HG02588 (cell line): ENCODE results near the gene ANKIB1.
"Not testable (repeated sequence)": the region's sequence is repeated elsewhere in the genome, so short reads cannot be mapped to it uniquely, and the experiment has no call there.

ENCODE experiments used
- ATAC-seq: cut with Tn5 transposase; IDR thresholded peaks from one replicate; pipeline ENCODE4 v1.9.1; 2021; ENCODE audit warnings: mild to moderate bottlenecking, moderate library complexity; ENCODE audit not compliant: unreplicated experiment

The ANKIB1 gene

GRCh38 chr7:92442720-92443119 lies 196.9 kb downstream of the ANKIB1 start:
- ATAC-seq, result not testable (repeated sequence)

GRCh38 chr7:92446869-92447344 lies 201.1 kb downstream of the ANKIB1 start:
- ATAC-seq, result no peak

DNA sequence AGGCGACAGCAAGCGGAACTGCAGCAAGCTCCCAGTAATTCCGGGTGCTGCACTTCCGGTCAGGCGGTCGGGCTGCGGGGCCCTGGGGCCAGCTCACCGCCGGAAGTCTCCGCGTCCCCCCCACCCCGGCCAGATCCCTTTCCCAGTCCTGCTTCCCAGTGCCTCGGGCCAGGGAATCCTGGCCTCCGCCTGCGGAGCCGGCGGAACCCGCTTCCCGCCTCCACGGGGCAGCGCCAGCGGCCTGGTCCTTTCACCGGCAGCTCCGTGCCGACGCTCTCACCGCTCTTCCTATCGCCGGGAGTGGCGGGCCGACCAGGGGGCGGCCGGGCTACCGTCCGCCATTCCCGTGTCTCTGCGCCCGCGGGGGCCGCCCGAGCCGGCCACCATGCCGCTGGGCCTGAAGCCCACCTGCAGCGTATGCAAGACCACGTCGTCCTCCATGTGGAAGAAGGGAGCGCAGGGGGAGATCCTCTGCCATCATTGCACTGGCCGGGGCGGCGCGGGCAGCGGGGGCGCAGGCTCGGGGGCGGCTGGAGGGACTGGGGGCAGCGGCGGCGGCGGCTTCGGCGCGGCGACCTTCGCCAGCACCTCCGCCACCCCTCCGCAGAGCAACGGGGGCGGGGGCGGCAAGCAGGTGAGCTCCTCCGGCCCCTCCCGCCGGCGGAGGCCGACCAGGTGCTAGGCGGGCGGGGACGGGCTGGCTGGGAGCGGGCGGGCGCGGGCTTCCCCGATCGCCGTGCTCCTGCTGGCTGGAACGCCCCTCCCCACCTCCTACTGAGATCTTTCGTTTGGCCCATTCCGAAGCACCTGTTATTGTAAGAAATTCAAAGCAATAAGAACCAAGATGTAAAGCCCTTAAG lies 201.8 kb downstream of the ANKIB1 start, which contains the start of gene GATAD1:
GATAD1 (plus strand) TSS at position 138 of the 860 bp plus-strand sequence; CDS start at position 386, 248 bp downstream.
- ATAC-seq, result peak; percentile 92

DNA sequence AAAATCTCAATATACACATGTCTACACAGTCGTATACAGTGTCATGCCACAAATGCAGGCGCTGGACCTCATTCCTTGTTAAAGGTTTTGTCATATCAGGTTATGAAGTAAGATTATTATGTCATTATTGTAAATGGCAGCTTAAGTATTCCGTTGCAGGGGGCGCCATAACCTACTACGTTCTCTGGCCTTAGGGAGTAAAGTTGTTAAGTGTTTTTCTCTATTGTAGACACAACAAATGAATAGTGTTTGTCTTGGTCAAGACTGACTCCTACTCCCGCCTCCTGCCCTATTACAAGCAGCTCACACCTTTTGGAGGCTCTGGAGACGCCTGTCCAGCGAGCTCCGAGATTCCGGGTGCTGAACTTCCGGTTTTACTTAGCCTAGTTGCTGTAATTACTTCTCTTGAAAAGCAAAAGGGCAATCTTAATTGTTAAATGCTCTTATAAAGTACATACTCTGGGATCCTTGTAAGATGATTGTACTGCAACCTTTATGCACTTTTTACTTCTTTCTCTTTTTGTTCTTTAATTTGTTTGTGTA lies 202.5 kb downstream of the ANKIB1 start:
- ATAC-seq, result peak; percentile 28
